Right renal pelvis (tissue), 4 donors: ENCODE measurements around the gene CTCF. TPM values are rescaled to one million over a fixed set of nuclear protein-coding genes. Genes with fewer than 3 reads are reported as not detected.

Experiments used
- DNase-seq, 4 donors: peaks; one replicate each; pipeline ENCODE4 v3.0.0-alpha.2; 2013; ENCODE audit warnings: low read depth in 4 of 4, low spot score in 3 of 4, missing footprints in 1 of 4
- polyA plus RNA-seq, 4 donors: library from polyadenylated mRNA; unstranded; fragments of 120-200 nt; gene quantifications; one replicate each; pipeline ENCODE4 v1.2.1, GENCODE V29; 2013; ENCODE audit not compliant: insufficient read length in 4 of 4

CTCF gene
- polyA plus RNA-seq, 4 donors, result 77.8 to 89.6 (median 86.4) TPM

- DNase-seq, result no peak
These were observed 31.0 kb downstream of the CTCF start for GRCh38 chr16:67593288-67593687.

GRCh38 chr16:67593701-67594100, 31.4 kb downstream of the CTCF start:
- no peak for DNase-seq

GRCh38 chr16:67594256-67594915, 32.1 kb downstream of the CTCF start:
- DNase-seq, result no peak

GRCh38 chr16:67594956-67595355, 32.6 kb downstream of the CTCF start:
- DNase-seq, result no peak

- DNase-seq, result no peak
These were observed 36.2 kb downstream of the CTCF start for GRCh38 chr16:67598527-67598926.

GRCh38 chr16:67605641-67606040, 43.3 kb downstream of the CTCF start:
- no peak for DNase-seq

- DNase-seq, result no peak
These were observed 44.3 kb downstream of the CTCF start for GRCh38 chr16:67606632-67607031.

- no peak for DNase-seq
These were observed 46.0 kb downstream of the CTCF start for GRCh38 chr16:67608364-67608763.

- DNase-seq, result no peak
These were observed 51.5 kb downstream of the CTCF start for GRCh38 chr16:67613808-67614207.

- DNase-seq, result no peak
These were observed 65.9 kb downstream of the CTCF start for GRCh38 chr16:67628216-67628615.

GRCh38 chr16:67632415-67633172, 70.3 kb downstream of the CTCF start:
- no peak for DNase-seq

GRCh38 chr16:67636713-67637112, 74.4 kb downstream of the CTCF start:
- DNase-seq, result no peak

- DNase-seq, result no peak
These were observed 75.3 kb downstream of the CTCF start for GRCh38 chr16:67637625-67638024.

- no peak for DNase-seq
These were observed 79.7 kb downstream of the CTCF start for GRCh38 chr16:67641779-67642708.

GRCh38 chr16:67644038-67644437, 81.7 kb downstream of the CTCF start:
- no peak for DNase-seq

- DNase-seq, result no peak
These were observed 83.2 kb downstream of the CTCF start for GRCh38 chr16:67645397-67646121.

GRCh38 chr16:67647111-67647651, 84.9 kb downstream of the CTCF start:
- no peak for DNase-seq

- DNase-seq, result no peak
These were observed 85.4 kb downstream of the CTCF start for GRCh38 chr16:67647681-67648080.

GRCh38 chr16:67648088-67648763, 85.9 kb downstream of the CTCF start:
- no peak for DNase-seq
